Activated naive CD4-positive, alpha-beta T cell treated with anti-CD3 and anti-CD28 coated beads, Interleukin-2, amount 50 U/mL, for 72 hours (primary cell): ENCODE results near the gene CD19. TPM values are rescaled to one million over a fixed set of nuclear protein-coding genes. Genes with fewer than 3 reads are reported as not detected.

Experiments
- ATAC-seq, 2 donors: fragments of 150-1000 bp; cut with Tn5 transposase; 2 replicates each; pipeline ENCODE4 v1.10.0; 2021; ENCODE audit warnings: mild to moderate bottlenecking in 2 of 2, moderate library complexity in 2 of 2
- DNase-seq, 2 donors: peaks; one replicate each; pipeline ENCODE4 v3.0.0; 2021 to 2022; ENCODE audit warnings: low spot score in 2 of 2
- H3K27ac Mint-ChIP-seq, 2 donors: one replicate each; pipeline ENCODE4 v1.8.0; 2022; ENCODE audit warnings: mild to moderate bottlenecking in 2 of 2, mixed read lengths in 2 of 2
- H3K36me3 Mint-ChIP-seq, 2 donors: one replicate each; pipeline ENCODE4 v1.8.0; 2022; ENCODE audit warnings: mixed read lengths in 2 of 2
- H3K9me3 Mint-ChIP-seq, 2 donors: one replicate each; pipeline ENCODE4 v1.8.0; 2022; ENCODE audit warnings: mixed read lengths in 2 of 2
- total RNA-seq, 2 donors: library from RNA; stranded (reverse); gene quantifications; one replicate each; pipeline ENCODE4 v1.2.3, GENCODE V29; 2022

CD19 gene
- total RNA-seq, 2 donors from 2014 or later, result 0.32 to 1.2 TPM

DNA sequence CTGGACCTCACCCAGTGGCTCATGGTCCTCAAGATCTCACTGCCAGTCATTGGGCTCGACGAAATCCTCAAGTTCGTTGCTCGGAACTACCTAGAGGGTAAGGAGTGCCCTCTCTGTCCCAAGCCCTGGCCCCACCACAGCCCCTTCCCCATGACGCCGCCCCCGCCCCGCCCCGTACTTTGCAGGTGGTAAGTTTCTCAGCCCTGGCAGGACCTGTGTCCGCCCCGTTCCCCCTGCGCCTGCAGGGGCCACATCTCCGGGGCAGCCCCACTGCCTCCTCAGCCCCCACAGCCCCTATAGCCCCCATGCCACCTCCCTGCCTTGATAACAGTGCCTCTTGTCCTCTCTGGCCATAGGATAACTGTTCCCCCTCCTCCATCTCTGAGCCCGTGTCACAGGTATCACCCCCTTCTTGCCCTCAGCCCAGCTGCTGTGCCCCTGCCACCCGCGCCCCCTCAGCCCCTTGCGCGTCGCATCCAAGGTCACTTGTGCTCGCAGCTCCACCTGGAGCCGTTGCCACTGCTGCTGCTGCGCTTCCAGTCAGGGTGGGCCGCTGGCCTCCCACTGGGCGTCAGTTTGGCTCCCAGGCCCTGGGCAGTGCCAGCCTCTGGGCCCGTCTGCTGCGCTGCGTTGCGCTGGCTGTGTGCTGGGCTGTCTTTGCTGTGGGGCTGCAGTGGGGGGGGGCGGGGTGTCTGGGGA, 28.3 kb upstream of the CD19 start:
- no peak for ATAC-seq
- DNase-seq, result no peak
- H3K36me3 Mint-ChIP-seq, result no peaks in the 10 kb centered on the region
- H3K27ac Mint-ChIP-seq, result peak overlapping the region in 1 of 2 donors; percentile 41
- no peaks in the 10 kb centered on the region for H3K9me3 Mint-ChIP-seq

DNA sequence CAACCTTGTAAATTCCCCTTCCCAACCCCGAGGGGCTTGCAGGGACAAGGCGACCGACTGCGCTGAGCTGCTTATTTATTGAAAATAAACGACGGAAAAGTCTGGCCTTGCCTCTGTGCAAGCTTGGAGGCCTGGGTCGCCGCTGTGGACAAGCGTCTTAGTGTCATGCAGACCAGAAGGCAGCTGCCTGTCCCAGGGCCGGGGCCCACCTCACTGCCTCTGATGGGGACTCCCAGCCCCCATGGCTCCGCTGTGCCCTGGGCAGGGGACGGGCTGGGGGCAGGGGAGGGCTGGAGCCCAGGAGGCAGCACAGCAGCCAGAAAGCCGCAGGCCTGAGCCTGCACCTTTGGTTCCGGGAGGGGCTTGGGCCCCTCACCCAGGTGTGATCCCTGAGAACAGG, 27.4 kb upstream of the CD19 start:
- no peaks in the 10 kb centered on the region for H3K9me3 Mint-ChIP-seq
- DNase-seq (no peak), ATAC-seq (no peak)
- no peaks in the 10 kb centered on the region for H3K36me3 Mint-ChIP-seq
- H3K27ac Mint-ChIP-seq, result no peak overlapping the region

DNA sequence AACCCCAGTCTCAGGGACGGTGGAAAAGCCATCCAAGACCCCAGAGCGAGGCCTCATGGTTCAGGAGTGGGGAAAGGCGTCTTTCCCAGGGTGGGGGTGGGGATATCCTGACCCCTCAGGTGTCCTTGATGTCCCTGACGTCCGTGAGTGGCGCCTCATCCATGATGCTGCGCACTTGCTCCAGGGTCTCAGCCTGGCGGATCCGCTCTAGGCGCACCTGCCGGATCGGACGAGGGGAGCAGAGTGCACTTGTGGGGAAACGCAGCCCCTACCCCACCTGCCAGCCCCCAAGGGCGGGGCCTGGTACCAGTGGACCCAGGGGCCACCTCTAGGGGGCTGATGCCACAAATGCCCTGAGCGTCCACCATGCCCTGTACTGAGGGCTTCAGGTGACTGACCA, 26.9 kb upstream of the CD19 start:
- H3K36me3 Mint-ChIP-seq, result no peaks in the 10 kb centered on the region
- DNase-seq (no peak), ATAC-seq (no peak)
- no peaks in the 10 kb centered on the region for H3K9me3 Mint-ChIP-seq
- no peak overlapping the region for H3K27ac Mint-ChIP-seq

DNA sequence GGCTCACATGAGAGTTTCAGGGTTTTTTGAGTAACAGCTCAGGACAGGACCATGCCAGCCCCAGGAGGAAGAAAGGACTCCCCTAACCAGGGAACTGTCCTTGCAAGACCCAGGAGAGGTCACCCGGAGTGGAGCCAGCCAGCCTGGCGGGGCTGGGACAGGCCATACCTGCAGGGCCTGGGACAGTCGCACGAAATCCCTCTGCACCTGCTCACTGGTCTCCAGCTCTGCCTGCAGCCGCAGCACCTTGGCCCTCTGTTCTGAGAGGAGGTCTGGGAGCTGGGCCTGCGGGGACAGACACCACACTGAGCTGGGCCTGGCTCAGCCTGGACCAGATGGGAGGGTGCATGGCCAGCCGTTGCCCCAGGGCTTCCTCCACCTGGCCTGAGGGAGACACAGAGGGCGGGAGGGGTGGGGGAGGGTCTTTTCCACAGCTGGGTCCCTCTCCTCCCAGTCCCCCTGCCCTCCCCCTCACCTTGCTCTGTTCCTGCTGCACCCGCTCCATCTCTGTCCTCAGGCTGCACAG, 26.5 kb upstream of the CD19 start:
- no peaks in the 10 kb centered on the region for H3K9me3 Mint-ChIP-seq
- DNase-seq, result no peak
- H3K36me3 Mint-ChIP-seq, result no peaks in the 10 kb centered on the region
- no peak overlapping the region for H3K27ac Mint-ChIP-seq
- ATAC-seq, result no peak

DNA sequence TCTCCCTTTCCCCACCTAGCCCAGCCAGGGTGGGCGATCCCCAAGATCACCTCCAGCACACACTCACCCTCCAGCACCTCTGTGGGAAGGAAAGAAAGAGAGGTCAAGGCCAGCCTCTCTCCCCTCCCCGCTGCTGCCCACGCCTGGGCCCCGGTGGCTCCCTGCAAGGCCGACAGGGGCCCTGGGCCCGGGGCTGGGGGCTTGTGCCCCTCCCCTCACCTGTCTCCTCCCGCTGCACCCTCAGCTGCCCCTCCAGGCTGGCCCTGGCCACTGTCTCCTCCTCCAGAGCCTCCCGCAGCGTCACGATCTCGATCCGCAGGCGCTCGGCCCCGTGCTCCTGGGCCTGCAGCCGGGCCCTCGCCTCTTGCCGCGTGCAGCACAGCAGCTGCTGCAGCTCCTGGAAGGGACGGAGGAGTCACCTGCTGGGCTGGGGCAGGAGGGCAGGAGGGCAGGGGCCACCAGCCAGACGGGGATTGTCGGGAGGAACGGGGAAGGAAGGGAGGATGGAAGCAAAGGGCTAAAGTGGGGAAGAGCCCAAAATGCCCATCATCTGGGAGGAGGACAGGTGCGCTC, 25.9 kb upstream of the CD19 start:
- Mint-ChIP-seq H3K27ac (no peak overlapping the region), H3K9me3 (no peaks in the 10 kb centered on the region), H3K36me3 (no peaks in the 10 kb centered on the region)
- DNase-seq (no peak), ATAC-seq (no peak)

DNA sequence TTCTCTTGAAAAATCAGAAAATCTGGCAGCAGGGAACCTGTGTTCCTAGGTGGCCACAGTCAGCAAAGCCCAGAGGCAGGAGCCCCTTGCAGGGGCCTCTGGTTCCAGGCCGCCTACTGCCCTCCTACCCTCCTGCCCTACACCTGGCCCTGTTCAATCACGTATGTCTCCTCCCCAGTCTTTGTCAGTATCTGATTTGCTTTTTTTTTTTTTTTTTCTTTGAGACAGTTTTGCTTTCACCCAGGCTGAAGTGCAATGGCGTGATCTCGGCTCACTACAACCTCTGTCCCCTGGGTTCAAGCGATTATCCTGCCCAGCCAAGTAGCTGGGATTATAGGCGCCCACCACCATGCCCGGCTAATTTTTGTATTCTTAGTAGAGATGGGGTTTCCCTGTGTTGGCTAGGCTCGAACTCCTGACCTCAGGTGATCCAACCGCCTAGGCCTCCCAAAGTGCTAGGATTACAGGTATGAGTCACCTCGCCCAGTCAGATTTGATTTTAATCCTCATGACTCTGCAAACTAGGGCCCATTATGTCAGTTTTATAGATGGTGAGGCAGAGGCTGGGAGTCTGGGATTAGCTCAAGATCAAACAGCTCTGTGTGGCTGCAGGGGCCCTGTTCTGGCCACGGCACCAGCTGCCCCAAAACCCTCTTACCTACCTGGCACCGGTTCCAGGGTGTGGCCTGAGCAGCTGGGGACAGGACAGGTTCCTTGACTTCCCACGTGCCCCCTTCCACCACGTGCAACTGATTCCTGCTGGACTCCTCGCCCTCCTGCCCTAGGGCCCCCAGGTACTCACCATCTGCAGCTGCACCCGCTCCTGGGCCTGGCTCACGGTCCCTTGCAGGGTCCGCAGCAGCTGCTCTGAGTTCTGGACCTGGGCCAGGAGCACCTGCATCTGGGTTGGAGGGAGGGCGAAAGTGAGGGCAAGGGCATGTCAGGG, 21.4 kb upstream of the CD19 start:
- Mint-ChIP-seq H3K36me3 (no peaks in the 10 kb centered on the region), H3K9me3 (no peaks in the 10 kb centered on the region), H3K27ac (no peak overlapping the region)
- peak; percentile 29 to 35 for ATAC-seq
- no peak for DNase-seq

DNA sequence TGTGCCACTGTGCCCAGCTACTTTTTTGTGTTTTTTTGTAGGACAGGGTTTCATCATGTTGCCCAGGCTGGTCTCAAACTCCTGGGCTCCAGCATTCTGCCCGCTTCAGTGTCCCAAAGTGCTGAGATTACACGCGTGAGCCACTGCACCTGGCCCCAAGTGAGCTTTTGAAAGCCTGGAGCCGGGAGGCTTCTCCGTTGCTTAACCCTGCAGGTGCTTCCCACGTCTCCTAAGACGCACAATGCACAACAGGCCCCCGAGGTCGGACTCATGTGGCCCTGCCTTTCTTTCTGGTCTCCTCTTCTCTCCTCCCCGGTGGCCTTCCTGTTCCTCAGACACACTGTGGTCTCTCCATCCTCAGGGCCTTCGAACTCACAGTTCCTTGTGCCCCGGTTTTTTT, 19.2 kb upstream of the CD19 start:
- Mint-ChIP-seq H3K27ac (peak overlapping the region in 1 of 2 donors; percentile 86), H3K9me3 (no peaks in the 10 kb centered on the region), H3K36me3 (peaks cover 8% of the 10 kb centered on the region in 2 donors)
- ATAC-seq, result no peak
- DNase-seq, result no peak

DNA sequence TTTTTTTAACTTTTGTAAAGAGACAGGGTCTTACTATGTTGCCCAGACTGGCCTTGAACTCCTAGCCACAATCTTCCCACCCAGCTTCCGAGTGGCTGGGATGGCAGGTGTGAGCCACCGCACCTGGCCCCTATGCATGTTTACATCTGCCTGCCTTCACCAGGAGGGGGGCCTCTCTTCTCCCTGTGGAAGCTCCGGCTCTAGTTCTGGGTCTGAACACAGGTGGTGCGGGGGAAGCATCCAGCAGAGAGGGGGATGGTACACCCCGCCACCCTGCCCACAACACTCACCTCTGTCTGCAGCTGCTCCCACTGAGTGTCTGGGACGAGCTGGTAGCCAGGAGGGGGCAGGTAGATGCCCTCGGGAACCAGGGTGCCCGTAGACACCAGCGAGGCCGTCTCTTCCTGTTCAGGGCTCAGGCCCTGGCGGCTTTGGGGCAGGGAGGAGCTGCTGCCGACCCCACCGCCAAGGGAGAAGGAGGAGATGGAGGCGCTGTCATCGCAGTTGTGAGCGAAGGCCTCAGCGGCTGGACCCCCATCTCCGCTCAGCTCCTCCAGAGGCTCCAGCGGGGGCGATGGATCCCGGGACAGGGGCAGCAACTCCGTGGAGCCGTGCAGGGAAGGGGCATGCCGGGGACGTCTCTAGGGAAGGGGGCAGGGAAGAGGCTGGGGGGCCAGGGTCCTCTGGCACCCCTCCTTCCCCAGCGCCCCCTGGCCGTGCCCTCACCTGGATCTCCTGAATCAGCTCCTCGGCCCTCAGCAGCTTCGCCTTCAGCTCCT, 17.6 kb upstream of the CD19 start:
- H3K27ac Mint-ChIP-seq, result peak overlapping the region in 1 of 2 donors; percentile 54
- ATAC-seq (no peak), DNase-seq (no peak)
- H3K36me3 Mint-ChIP-seq, result peaks cover 8 to 9% of the 10 kb centered on the region in 2 donors
- H3K9me3 Mint-ChIP-seq, result no peaks in the 10 kb centered on the region

DNA sequence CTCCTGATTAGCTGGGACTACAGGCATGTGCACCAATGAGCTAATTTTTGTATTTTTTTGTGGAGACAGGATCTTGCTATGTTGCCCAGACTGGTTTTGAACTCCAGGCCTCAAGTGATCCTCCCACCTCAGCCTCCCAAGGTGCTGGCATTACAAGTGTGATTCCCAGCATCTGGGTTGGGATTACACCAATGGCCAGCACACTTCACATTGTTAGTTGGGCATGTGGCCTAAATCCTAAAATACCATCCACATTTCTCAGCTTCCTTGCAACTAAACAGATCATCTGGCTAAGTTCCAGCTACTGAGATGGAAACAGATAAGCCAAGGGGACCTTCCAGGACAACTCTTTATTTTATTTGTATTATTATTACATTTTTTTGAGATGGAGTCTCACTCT, 16.6 kb upstream of the CD19 start:
- no peak overlapping the region for H3K27ac Mint-ChIP-seq
- no peak for ATAC-seq
- no peak for DNase-seq
- peaks cover 8 to 9% of the 10 kb centered on the region in 2 donors for H3K36me3 Mint-ChIP-seq
- H3K9me3 Mint-ChIP-seq, result no peaks in the 10 kb centered on the region

DNA sequence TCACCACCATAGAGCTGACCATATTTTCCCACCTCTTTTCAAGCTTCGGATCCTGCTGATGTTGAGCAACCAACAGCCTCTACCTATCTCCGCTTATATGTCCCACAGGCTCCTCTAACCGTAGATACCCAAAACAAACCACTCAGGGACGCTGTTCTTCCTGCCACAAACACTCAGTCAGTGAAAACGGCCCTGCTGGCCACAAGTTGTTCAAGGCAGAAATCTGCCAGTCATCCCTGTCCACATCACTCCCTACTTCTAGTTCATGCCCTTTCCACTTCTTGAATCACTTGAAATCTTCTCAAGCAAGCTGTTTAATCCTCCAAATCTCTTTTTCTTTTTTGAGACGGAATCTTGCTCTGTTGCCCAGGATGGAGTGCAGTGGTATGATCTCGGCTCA, 14.7 kb upstream of the CD19 start:
- Mint-ChIP-seq H3K36me3 (peaks cover 8 to 9% of the 10 kb centered on the region in 2 donors), H3K9me3 (no peaks in the 10 kb centered on the region), H3K27ac (peak overlapping the region in 1 of 2 donors; percentile 65)
- DNase-seq (no peak), ATAC-seq (no peak)

DNA sequence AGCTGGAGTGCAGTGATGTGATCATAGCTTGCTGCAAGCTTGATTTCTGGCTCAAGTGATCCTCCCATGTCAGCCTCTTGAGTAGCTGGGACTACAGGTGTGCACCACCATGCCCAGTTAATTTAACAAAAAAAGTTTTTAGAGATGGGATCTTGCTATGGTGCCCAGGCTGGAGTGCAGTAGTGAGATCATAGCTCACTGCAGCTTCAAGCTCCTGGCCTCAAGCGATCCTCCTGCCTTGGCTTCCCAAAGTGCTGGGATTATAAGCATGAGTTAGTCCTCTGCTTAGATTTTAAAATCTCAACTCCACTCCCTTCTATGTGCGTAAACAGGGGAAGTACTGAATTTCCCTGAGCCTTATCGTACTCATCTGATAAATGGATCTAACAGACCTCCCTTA, 13.1 kb upstream of the CD19 start:
- Mint-ChIP-seq H3K36me3 (peaks cover 8 to 9% of the 10 kb centered on the region in 2 donors), H3K9me3 (no peaks in the 10 kb centered on the region), H3K27ac (no peak overlapping the region)
- ATAC-seq (no peak), DNase-seq (no peak)

DNA sequence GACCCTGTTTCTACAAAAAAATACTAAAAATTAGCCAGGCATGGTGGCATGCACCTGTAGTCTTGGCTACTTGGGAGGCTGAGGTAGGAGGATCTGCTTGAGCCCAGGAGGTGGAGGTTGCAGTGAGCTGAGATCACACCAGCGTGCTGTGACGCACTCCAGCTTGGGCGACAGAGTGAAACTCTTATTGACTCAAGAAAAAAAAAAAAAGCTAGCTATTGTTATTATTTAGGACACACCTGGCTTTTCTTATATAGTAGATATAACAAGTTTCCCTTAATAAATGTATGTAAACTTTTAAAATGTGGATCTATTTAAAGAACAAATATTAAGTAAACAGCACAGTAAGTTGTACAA, 8.6 kb upstream of the CD19 start:
- Mint-ChIP-seq H3K36me3 (peaks cover 0 to 6% of the 10 kb centered on the region in 2 donors), H3K27ac (peak overlapping the region; percentile 27 to 85)

DNA sequence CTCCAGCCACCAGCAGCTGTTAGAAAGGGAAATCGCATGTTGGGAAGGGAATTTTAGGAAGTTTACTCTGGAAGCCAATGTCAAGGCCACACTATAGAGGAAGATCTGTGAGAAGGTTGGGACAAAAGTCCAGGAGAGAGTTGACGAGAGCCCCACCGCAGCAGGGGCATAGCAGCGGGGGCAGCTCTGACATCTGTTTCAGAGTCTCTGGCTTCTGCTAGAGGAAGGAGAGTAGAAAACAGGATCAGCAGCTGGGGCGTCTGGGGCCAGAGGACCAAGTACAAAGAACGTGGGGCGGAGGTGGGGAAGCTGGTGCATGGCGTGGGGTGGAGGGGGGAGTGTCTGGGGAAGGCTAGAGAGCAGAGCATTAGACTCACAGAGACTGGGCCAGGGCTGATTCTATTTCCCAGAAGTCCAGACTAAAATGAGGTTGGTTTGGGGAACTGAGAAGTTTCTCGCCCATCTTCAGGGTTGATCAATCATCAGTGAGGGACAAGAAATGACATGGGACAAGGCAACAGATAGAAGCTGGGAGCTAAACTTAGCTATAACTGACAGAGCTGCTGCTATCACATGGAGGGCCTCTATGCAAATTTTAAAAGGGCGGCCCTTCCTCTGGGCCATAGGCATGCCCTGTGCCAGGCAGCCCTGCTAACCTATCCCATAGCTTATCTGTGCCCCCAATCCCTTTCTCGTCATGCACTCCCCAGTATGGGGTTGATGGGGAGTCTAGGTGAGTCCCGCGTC, 7.9 kb upstream of the CD19 start:
- Mint-ChIP-seq H3K36me3 (peaks cover 0 to 6% of the 10 kb centered on the region in 2 donors), H3K9me3 (no peaks in the 10 kb centered on the region), H3K27ac (peak overlapping the region; percentile 85 to 94)
- ATAC-seq, result no peak
- DNase-seq, result no peak

More for the DNA sequence above, 8.6 kb upstream of the CD19 start:
- DNase-seq, result no peak
- ATAC-seq, result no peak
- no peaks in the 10 kb centered on the region for H3K9me3 Mint-ChIP-seq

DNA sequence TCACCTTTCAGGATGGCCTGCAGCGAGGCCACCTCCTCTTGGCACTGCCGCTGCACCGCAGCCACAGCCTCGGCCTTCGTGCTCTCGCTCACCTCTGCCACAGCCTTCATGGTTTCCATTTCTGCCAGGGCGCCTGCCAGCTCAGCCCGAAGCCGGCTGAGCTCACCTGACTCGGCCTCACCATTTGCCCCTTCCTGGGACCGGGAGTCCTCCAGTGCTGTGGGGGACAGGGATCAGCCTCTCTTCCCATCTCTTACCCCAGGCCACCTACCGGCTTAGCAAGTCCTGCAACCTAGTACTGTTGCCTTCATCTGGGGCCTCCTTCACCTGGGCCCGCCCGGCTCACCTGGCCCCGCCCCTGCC, 7.4 kb upstream of the CD19 start:
- Mint-ChIP-seq H3K9me3 (no peaks in the 10 kb centered on the region), H3K36me3 (peaks cover 0 to 6% of the 10 kb centered on the region in 2 donors), H3K27ac (peak overlapping the region; percentile 94 to 99)
- ATAC-seq, result no peak
- no peak for DNase-seq

DNA sequence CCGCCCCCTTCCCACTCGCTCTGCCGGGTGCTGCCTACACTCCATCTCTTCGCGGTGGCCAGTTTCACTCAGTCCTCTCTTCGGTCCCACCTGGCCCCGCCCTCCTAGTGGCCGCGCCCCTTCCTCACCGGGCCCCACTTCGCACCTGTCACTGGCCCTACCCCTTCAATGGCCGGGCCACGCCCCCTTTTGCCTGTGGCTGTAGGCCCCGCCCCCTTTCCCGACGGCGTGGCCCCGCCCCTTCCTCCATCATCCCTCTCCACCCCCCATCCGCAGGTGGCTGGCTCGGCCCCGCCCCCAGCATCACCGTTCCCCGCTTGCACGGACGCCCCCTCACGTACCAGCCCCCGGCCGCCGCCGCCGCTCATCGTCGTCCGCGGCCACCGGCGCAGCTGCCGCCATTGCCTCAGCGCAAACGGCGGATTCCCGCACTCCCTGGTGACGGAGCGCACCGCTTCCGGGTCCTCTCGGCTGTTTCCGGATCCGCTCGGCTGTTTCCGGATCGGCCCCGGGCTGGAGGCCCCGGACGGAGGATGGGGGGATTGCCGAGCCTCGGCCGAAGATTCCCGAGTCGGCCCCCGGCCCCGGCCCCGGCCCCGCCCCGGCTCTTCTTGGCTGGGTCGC, 6.9 kb upstream of the CD19 start, which contains the start of gene RABEP2:
TSS of gene RABEP2 (minus strand) at position 477 of the 624 bp plus-strand sequence. CDS start at position 402, 75 bp downstream.
- DNase-seq (peak; percentile 95 to 100), ATAC-seq (peak; percentile 86 to 87)
- Mint-ChIP-seq H3K9me3 (no peaks in the 10 kb centered on the region), H3K27ac (peak within 1 kb of the TSS; percentile 94 to 99), H3K36me3 (peaks cover 0 to 6% of the 10 kb centered on the region in 2 donors)
